Peyer's patch (tissue), 4 donors: ENCODE results near the gene SH3TC1. TPM values are rescaled to one million over a fixed set of nuclear protein-coding genes. Genes with fewer than 3 reads are reported as not detected.

Experiments used
- DNase-seq, 3 donors: peaks; one replicate each; pipeline ENCODE4 v3.0.0-alpha.2; 2017 to 2019
- H3K27ac ChIP-seq, 4 donors: fragments of 200-600 bp; sonication (generic); one replicate each; pipeline ENCODE4 v1.5.1; 2016 to 2019
- H3K27me3 ChIP-seq, 2 donors: fragments of 200-600 bp; sonication (generic); one replicate each; pipeline ENCODE4 v1.5.1; 2019
- H3K36me3 ChIP-seq, 3 donors: fragments of 200-600 bp; sonication (generic); one replicate each; pipeline ENCODE4 v1.5.1; 2016 to 2019
- H3K4me1 ChIP-seq, 4 donors: fragments of 200-600 bp; sonication (generic); one replicate each; pipeline ENCODE4 v1.5.1; 2016 to 2019
- H3K4me3 ChIP-seq, 4 donors: fragments of 200-600 bp; sonication (generic); 1 replicate in 3 of 4; 2 replicates in 1 of 4; pipeline ENCODE4 v1.5.1; 2016 to 2019; ENCODE audit warnings: mild to moderate bottlenecking in 1 of 4
- H3K9me3 ChIP-seq, 4 donors: fragments of 200-600 bp; sonication (generic); one replicate each; pipeline ENCODE4 v1.5.1; 2016 to 2019; ENCODE audit warnings: mild to moderate bottlenecking in 1 of 4
- POLR2A ChIP-seq, 2 donors: fragments of 450-650 bp; IDR thresholded peaks; one replicate each; pipeline ENCODE4 v1.5.1; 2017; ENCODE audit warnings: antibody characterized with exemption in 2 of 2, mild to moderate bottlenecking in 2 of 2, moderate library complexity in 2 of 2
- total RNA-seq, 4 donors: library from RNA; depleted of rRNA; stranded (reverse); fragments of >200 nt; gene quantifications; one replicate each; pipeline ENCODE4 v1.1.0, GENCODE V29; 2016
- TF ChIP-seq, protein P1 (sequence below), 6 experiments: fragments of 450-650 bp in 4 of 6; fragments of 200-600 bp in 2 of 6; sonication (generic) in 1 of 6; IDR thresholded peaks; one replicate each; pipeline ENCODE4 v1.5.1; 2017 to 2019; ENCODE audit warnings: antibody characterized with exemption in 6 of 6, mild to moderate bottlenecking in 3 of 6, moderate library complexity in 1 of 6

The SH3TC1 gene
- total RNA-seq, 4 donors from 2014 or later = 4.2 to 88.3 (median 11.8) TPM

DNA sequence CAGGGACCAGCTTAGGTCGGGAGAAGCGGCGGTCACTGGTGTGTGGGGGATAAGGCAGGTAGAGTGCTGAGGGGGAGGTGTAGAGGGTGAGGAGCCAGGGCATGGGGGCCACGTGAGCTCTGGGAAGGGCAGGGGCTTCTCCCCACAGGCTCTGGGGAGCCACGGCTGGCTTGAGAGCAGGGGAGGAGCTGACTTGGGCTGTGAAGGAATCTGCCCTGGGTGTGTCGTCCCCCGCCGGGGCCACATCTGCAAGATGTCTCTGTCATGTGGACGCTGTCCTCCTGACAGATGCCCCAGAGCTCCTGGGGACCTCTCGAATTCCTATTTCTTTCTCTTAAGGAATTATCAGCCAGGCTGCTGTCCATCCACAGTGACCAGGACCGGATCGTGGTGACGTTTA, 15.0 kb downstream of the SH3TC1 start:
- H3K4me3 ChIP-seq = no peak overlapping the region
- no peaks in the 10 kb centered on the region for H3K9me3 ChIP-seq
- H3K27ac ChIP-seq = no peak overlapping the region
- TF ChIP-seq, protein P1, sequence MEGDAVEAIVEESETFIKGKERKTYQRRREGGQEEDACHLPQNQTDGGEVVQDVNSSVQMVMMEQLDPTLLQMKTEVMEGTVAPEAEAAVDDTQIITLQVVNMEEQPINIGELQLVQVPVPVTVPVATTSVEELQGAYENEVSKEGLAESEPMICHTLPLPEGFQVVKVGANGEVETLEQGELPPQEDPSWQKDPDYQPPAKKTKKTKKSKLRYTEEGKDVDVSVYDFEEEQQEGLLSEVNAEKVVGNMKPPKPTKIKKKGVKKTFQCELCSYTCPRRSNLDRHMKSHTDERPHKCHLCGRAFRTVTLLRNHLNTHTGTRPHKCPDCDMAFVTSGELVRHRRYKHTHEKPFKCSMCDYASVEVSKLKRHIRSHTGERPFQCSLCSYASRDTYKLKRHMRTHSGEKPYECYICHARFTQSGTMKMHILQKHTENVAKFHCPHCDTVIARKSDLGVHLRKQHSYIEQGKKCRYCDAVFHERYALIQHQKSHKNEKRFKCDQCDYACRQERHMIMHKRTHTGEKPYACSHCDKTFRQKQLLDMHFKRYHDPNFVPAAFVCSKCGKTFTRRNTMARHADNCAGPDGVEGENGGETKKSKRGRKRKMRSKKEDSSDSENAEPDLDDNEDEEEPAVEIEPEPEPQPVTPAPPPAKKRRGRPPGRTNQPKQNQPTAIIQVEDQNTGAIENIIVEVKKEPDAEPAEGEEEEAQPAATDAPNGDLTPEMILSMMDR (IDR thresholded peaks at IDR 0.05) = no peak
- TF ChIP-seq POLR2A (IDR thresholded peaks at IDR 0.05) = no peak
- H3K4me1 ChIP-seq = no peaks in the 10 kb centered on the region
- H3K27me3 ChIP-seq = no peaks in the 10 kb centered on the region
- DNase-seq = no peak
- H3K36me3 ChIP-seq = no peaks in the 10 kb centered on the region

DNA sequence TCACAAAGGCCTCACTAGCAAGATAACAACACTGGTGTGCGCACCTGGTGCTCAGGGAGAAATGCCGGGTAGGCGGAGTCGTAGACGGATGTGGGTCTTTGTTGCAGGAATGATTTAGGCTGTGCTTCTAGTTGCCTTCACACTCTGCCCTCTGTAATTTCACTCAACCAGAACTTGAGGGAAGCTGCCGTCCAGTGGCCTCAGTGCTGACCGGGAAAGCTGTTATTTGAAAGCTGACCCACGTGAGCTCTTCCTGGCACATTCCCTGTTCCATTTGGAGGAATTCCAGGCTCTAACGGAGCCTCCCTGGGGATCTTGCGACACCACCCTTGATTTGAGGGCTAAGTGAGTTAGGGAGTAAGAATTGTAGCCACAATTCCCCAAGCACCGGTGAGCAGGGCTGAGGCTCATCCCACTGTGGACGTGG, 15.9 kb downstream of the SH3TC1 start:
- DNase-seq = no peak
- H3K36me3 ChIP-seq = no peaks in the 10 kb centered on the region
- TF ChIP-seq POLR2A (IDR thresholded peaks at IDR 0.05) = no peak
- TF ChIP-seq, protein P1 (IDR thresholded peaks at IDR 0.05) = no peak
- H3K4me1 ChIP-seq = no peaks in the 10 kb centered on the region
- no peak overlapping the region for H3K4me3 ChIP-seq
- no peaks in the 10 kb centered on the region for H3K27me3 ChIP-seq
- no peaks in the 10 kb centered on the region for H3K9me3 ChIP-seq
- H3K27ac ChIP-seq = no peak overlapping the region

GRCh38 chr4:8215641-8216442, 16.8 kb downstream of the SH3TC1 start:
- Histone ChIP-seq H3K27ac (no peak overlapping the region), H3K27me3 (no peaks in the 10 kb centered on the region), H3K36me3 (no peaks in the 10 kb centered on the region), H3K4me1 (peaks cover 0 to 3% (median 0%) of the 10 kb centered on the region in 4 donors), H3K9me3 (no peaks in the 10 kb centered on the region), H3K4me3 (no peak overlapping the region)
- DNase-seq = no peak
- TF ChIP-seq, protein P1 (IDR thresholded peaks at IDR 0.05) = no peak
- no peak for TF ChIP-seq POLR2A (IDR thresholded peaks at IDR 0.05)

GRCh38 chr4:8216443-8217245, 17.6 kb downstream of the SH3TC1 start:
- Histone ChIP-seq H3K4me3 (no peak overlapping the region), H3K36me3 (no peaks in the 10 kb centered on the region), H3K27me3 (no peaks in the 10 kb centered on the region), H3K27ac (no peak overlapping the region), H3K4me1 (peaks cover 0 to 6% (median 0%) of the 10 kb centered on the region in 4 donors), H3K9me3 (no peaks in the 10 kb centered on the region)
- TF ChIP-seq, protein P1 (IDR thresholded peaks at IDR 0.05) = no peak
- no peak for TF ChIP-seq POLR2A (IDR thresholded peaks at IDR 0.05)
- DNase-seq = no peak

- no peaks in the 10 kb centered on the region for H3K9me3 ChIP-seq
- no peaks in the 10 kb centered on the region for H3K27me3 ChIP-seq
- no peak for TF ChIP-seq POLR2A (IDR thresholded peaks at IDR 0.05)
- TF ChIP-seq, protein P1 (IDR thresholded peaks at IDR 0.05) = no peak
- H3K4me1 ChIP-seq = peaks cover 0 to 6% (median 0%) of the 10 kb centered on the region in 4 donors
- H3K36me3 ChIP-seq = no peaks in the 10 kb centered on the region
- H3K4me3 ChIP-seq = no peak overlapping the region
- no peak overlapping the region for H3K27ac ChIP-seq
- no peak for DNase-seq
These were observed 18.1 kb downstream of the SH3TC1 start for GRCh38 chr4:8217246-8217511.
